A549 (cell line): Measurements from ENCODE around the gene KIF4A. TPM values are rescaled to one million over a fixed set of nuclear protein-coding genes. Genes with fewer than 3 reads are reported as not detected.

Experiments
- ATAC-seq, 2 experiments: fragments of 200-7000 bp in 1 of 2; fragments of >200 bp in 1 of 2; cut with Nextera tagmentation in 1 of 2; cut with Tn5 transposase in 1 of 2; 3 replicates each; pipeline versions ENCODE4 v1.8.0 to v1.9.1; 2018 to 2020; ENCODE audit warnings: mild to moderate bottlenecking in 1 of 2, moderate library complexity in 1 of 2
- CTCF ChIA-PET: fragments of 300-600 bp; sonication (Branson Sonifier 250); formaldehyde crosslinking; extraction: SDS; loops from one replicate; lab custom pipeline; 2021; ENCODE audit warnings: antibody characterized with exemption, inconsistent platforms; lab: Yijun Ruan, JAX
- POLR2A ChIA-PET: fragments of 350-600 bp; formaldehyde crosslinking; extraction: SDS; loops from one replicate; lab custom pipeline; 2021; ENCODE audit warnings: antibody characterized with exemption, inconsistent platforms; lab: Yijun Ruan, JAX
- DNase-seq, 2 experiments: peaks; one replicate each; pipeline versions ENCODE4 v3.0.0 to v3.0.0-alpha.2; 2011 to 2016; ENCODE audit warnings: low read depth in 1 of 2, low spot score in 1 of 2
- FAIRE-seq: peaks from 2 replicates; lab custom pipeline; 2011; peaks lifted over from hg19 to GRCh38; lab: Jason Lieb, UNC
- H3K27ac ChIP-seq, 2 experiments: fragments of >200 bp; sonication (Bioruptor Twin); formaldehyde crosslinking; 3 replicates each; pipeline ENCODE4 v1.5.1; 2016 to 2017
- H3K4me1 ChIP-seq: fragments of >200 bp; sonication (Bioruptor Twin); formaldehyde crosslinking; 3 replicates; pipeline ENCODE4 v1.6.1; 2016
- H3K4me2 ChIP-seq: fragments of >200 bp; sonication (Bioruptor Twin); formaldehyde crosslinking; 3 replicates; pipeline ENCODE4 v1.6.1; 2016
- H3K4me3 ChIP-seq: fragments of >200 bp; sonication (Bioruptor Twin); formaldehyde crosslinking; 3 replicates; pipeline ENCODE4 v1.5.1; 2016
- H3K9me3 ChIP-seq: fragments of >200 bp; sonication (Bioruptor Twin); formaldehyde crosslinking; 3 replicates; pipeline ENCODE4 v1.6.1; 2016
- BHLHE40 ChIP-seq: IDR thresholded peaks from 2 replicates; pipeline ENCODE4 v1.6.1; 2012; ENCODE audit warnings: low read depth, low read length, inconsistent platforms
- CEBPB ChIP-seq, 2 experiments: fragments of >200 bp in 1 of 2; sonication (Bioruptor Twin) in 1 of 2; formaldehyde crosslinking in 1 of 2; IDR thresholded peaks; 2 replicates each; pipeline ENCODE4 v1.6.1; 2012 to 2016
- CHD4 ChIP-seq: fragments of 200-600 bp; sonication (generic); IDR thresholded peaks from 2 replicates; pipeline ENCODE4 v1.6.1; 2016; ENCODE audit warnings: antibody characterized with exemption, mild to moderate bottlenecking, borderline replicate concordance
- EHF ChIP-seq: fragments of 250-450 bp; sonication (Bioruptor Pico); IDR thresholded peaks from 2 replicates; pipeline ENCODE4 v1.5.0; 2020; ENCODE audit warnings: mild to moderate bottlenecking
- EHMT2 ChIP-seq: fragments of 200-600 bp; sonication (generic); IDR thresholded peaks from 2 replicates; pipeline ENCODE4 v1.6.1; 2016; ENCODE audit warnings: antibody characterized with exemption, low read depth, mild to moderate bottlenecking, moderate library complexity
- ESRRA ChIP-seq: fragments of 150-350 bp; IDR thresholded peaks from 2 replicates; pipeline ENCODE4 v1.6.1; 2014; ENCODE audit warnings: mild to moderate bottlenecking, low read length, borderline replicate concordance
- FOSB ChIP-seq: fragments of 250-450 bp; sonication (Bioruptor Pico); IDR thresholded peaks from 2 replicates; pipeline ENCODE4 v1.5.0; 2020; ENCODE audit warnings: mild to moderate bottlenecking, moderate library complexity
- FOSL2 ChIP-seq, 2 experiments: fragments of 450-650 bp in 1 of 2; fragments of >200 bp in 1 of 2; sonication (Bioruptor Twin) in 1 of 2; formaldehyde crosslinking; IDR thresholded peaks; 2 replicates each; pipeline versions ENCODE4 v1.5.0 to v1.6.1; 2016 to 2020; ENCODE audit warnings: mild to moderate bottlenecking in 1 of 2, moderate library complexity in 1 of 2
- MAFK ChIP-seq: fragments of 450-650 bp; IDR thresholded peaks from 2 replicates; pipeline ENCODE4 v1.6.1; 2014; ENCODE audit not compliant: partially characterized antibody
- MAZ ChIP-seq: fragments of 150-350 bp; IDR thresholded peaks from 2 replicates; pipeline ENCODE4 v1.6.1; 2014; ENCODE audit warnings: antibody characterized with exemption, low read depth, low read length, borderline replicate concordance
- NFE2L2 ChIP-seq: fragments of 150-350 bp; conservative IDR thresholded peaks from 2 replicates; pipeline ENCODE4 v1.6.1; 2014; ENCODE audit warnings: low read length
- NR3C1 ChIP-seq: fragments of >200 bp; sonication (Bioruptor Twin); formaldehyde crosslinking; IDR thresholded peaks from 3 replicates; pipeline ENCODE4 v1.6.1; 2017
- PHF8 ChIP-seq: fragments of 200-600 bp; sonication (generic); IDR thresholded peaks from 2 replicates; pipeline ENCODE4 v1.6.1; 2016; ENCODE audit warnings: low read depth, mild to moderate bottlenecking, antibody characterized with exemption, moderate library complexity, borderline replicate concordance
- RCOR1 ChIP-seq: fragments of 150-350 bp; IDR thresholded peaks from 2 replicates; pipeline ENCODE4 v1.6.1; 2014; ENCODE audit warnings: antibody characterized with exemption, low read length, low read depth
- ZC3H11A ChIP-seq: fragments of 450-650 bp; IDR thresholded peaks from 2 replicates; pipeline ENCODE4 v1.6.1; 2014; ENCODE audit warnings: antibody characterized with exemption, mild to moderate bottlenecking
- WGBS: methylation state at CpG from one replicate; pipeline ENCODE4 v1.1.6; 2017; ENCODE audit errors: missing lambda C conversion rate; 5-methylcytosine and 5-hydroxymethylcytosine counted together
- polyA plus RNA-seq, 4 experiments: library from polyadenylated mRNA; depleted of rRNA in 3 of 4; stranded (reverse); fragments of >200 nt; fragmentation: RNase III in 1 of 4; extraction: RNeasy Plus Mini Kit Qiagen cat#74134 plus additional on column Dnase treatment in 1 of 4; gene quantifications; 2 replicates in 3 of 4; 3 replicates in 1 of 4; pipeline ENCODE4 v1.2.3, GENCODE V29; 2011 to 2017
- TF ChIP-seq, protein P1 (sequence below): fragments of 250-450 bp; sonication (Bioruptor Pico); IDR thresholded peaks from 2 replicates; pipeline ENCODE4 v1.5.0; 2020; ENCODE audit warnings: low read depth, mild to moderate bottlenecking, moderate library complexity
- TF ChIP-seq, protein P2 (sequence below): fragments of >200 bp; sonication (Bioruptor Twin); formaldehyde crosslinking; IDR thresholded peaks from 3 replicates; pipeline ENCODE4 v1.5.1; 2016
- TF ChIP-seq, protein P3 (sequence below): fragments of 200-600 bp; sonication (generic); IDR thresholded peaks from 2 replicates; pipeline ENCODE4 v1.6.1; 2016; ENCODE audit warnings: antibody characterized with exemption, mild to moderate bottlenecking, moderate library complexity
- TF ChIP-seq, protein P4 (sequence below): fragments of >200 bp; sonication (Bioruptor Twin); formaldehyde crosslinking; IDR thresholded peaks from 2 replicates; pipeline ENCODE4 v1.6.1; 2016
- TF ChIP-seq, protein P5 (sequence below): fragments of 150-350 bp; IDR thresholded peaks from 2 replicates; pipeline ENCODE4 v1.6.1; 2014; ENCODE audit warnings: low read depth, mild to moderate bottlenecking, low read length
- TF ChIP-seq, protein P6 (sequence below): fragments of >200 bp; sonication (Bioruptor Twin); formaldehyde crosslinking; IDR thresholded peaks from 3 replicates; pipeline ENCODE4 v1.6.1; 2016

KIF4A gene
- polyA plus RNA-seq, 2 of the 4 experiments (the other 2 are of a cell fraction), result 27.9 to 46.6 TPM

DNA sequence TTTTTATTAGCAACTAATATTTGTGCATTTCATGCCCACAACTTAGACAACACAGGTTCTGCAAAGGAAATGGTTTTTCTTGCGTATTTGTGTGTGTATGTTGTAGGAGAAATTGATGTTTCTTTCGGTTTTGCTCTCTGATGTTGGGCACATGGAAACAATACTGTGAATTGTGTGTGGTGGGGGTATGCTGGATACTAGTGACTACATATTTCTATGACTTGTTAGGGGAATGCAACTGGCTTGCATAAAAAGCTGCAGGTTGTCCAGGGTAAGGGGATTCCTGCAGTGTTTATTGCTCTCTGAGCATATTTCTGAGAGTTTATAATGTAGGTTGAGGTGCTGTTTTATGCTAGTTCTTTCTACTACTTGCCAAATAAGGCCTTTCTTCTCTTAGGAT is 166.4 kb downstream of the KIF4A start:
- H3K4me3 ChIP-seq, result no peak overlapping the region

DNA sequence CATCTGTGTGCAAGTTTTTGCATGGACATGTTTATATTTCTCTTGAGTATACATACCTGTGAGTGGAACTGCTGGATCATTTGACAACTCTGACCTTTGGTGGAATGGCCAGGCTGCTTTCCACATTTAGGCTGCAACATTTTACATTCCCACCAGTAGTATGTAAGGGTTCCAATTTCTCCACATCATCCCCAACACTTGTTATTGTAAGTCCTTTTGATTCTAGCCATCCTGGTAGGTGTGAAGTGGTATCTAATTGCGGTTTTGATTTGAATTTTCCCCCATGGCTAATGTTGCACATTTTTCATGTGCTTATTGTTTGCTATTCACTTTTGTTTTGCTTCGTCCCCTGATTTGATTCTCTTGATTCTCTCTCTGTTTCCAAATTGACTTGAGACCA is 171.1 kb downstream of the KIF4A start:
- TF ChIP-seq, protein P1, sequence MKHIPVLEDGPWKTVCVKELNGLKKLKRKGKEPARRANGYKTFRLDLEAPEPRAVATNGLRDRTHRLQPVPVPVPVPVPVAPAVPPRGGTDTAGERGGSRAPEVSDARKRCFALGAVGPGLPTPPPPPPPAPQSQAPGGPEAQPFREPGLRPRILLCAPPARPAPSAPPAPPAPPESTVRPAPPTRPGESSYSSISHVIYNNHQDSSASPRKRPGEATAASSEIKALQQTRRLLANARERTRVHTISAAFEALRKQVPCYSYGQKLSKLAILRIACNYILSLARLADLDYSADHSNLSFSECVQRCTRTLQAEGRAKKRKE (CRISPR knock-in tag), result no peak
- TF ChIP-seq NR3C1 (no peak), CHD4 (no peak), CEBPB (IDR thresholded peaks at IDR 0.05) (no peak), EHF (CRISPR knock-in tag) (no peak), FOSB (CRISPR knock-in tag) (no peak), MAFK (no peak), MAZ (no peak), EHMT2 (no peak), NFE2L2 (no peak), ZC3H11A (no peak), BHLHE40 (no peak)
- TF ChIP-seq, protein P2, sequence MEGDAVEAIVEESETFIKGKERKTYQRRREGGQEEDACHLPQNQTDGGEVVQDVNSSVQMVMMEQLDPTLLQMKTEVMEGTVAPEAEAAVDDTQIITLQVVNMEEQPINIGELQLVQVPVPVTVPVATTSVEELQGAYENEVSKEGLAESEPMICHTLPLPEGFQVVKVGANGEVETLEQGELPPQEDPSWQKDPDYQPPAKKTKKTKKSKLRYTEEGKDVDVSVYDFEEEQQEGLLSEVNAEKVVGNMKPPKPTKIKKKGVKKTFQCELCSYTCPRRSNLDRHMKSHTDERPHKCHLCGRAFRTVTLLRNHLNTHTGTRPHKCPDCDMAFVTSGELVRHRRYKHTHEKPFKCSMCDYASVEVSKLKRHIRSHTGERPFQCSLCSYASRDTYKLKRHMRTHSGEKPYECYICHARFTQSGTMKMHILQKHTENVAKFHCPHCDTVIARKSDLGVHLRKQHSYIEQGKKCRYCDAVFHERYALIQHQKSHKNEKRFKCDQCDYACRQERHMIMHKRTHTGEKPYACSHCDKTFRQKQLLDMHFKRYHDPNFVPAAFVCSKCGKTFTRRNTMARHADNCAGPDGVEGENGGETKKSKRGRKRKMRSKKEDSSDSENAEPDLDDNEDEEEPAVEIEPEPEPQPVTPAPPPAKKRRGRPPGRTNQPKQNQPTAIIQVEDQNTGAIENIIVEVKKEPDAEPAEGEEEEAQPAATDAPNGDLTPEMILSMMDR, result no peak
- TF ChIP-seq, protein P3, sequence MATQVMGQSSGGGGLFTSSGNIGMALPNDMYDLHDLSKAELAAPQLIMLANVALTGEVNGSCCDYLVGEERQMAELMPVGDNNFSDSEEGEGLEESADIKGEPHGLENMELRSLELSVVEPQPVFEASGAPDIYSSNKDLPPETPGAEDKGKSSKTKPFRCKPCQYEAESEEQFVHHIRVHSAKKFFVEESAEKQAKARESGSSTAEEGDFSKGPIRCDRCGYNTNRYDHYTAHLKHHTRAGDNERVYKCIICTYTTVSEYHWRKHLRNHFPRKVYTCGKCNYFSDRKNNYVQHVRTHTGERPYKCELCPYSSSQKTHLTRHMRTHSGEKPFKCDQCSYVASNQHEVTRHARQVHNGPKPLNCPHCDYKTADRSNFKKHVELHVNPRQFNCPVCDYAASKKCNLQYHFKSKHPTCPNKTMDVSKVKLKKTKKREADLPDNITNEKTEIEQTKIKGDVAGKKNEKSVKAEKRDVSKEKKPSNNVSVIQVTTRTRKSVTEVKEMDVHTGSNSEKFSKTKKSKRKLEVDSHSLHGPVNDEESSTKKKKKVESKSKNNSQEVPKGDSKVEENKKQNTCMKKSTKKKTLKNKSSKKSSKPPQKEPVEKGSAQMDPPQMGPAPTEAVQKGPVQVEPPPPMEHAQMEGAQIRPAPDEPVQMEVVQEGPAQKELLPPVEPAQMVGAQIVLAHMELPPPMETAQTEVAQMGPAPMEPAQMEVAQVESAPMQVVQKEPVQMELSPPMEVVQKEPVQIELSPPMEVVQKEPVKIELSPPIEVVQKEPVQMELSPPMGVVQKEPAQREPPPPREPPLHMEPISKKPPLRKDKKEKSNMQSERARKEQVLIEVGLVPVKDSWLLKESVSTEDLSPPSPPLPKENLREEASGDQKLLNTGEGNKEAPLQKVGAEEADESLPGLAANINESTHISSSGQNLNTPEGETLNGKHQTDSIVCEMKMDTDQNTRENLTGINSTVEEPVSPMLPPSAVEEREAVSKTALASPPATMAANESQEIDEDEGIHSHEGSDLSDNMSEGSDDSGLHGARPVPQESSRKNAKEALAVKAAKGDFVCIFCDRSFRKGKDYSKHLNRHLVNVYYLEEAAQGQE, result no peak
- TF ChIP-seq, all 56 proteins: peak for 0
- ATAC-seq, result no peak
- H3K9me3 ChIP-seq, result no peaks in the 10 kb centered on the region
- no peak overlapping the region for H3K27ac ChIP-seq
- no peaks in the 10 kb centered on the region for H3K4me1 ChIP-seq
- no peak overlapping the region for H3K4me3 ChIP-seq
- no peak for DNase-seq
- peak; percentile 51 for FAIRE-seq
- H3K4me2 ChIP-seq, result no peak overlapping the region
- CTCF ChIA-PET, result interaction anchor here (1.6 kb wide), 1 partner anchor 9 kb away, joined by 8 read pairs; no protein-coding TSS in a partner anchor
- POLR2A ChIA-PET, result no interaction called here
- 87% methylated on average over 2 of the region's 2 CpGs for WGBS

More for the DNA sequence above, 166.4 kb downstream of the KIF4A start:
- 0 out of 3 replicates have a peak, but pooled peaks cover 3% of the 10 kb centered on the region for H3K4me1 ChIP-seq
- POLR2A ChIA-PET, result no interaction called here
- H3K9me3 ChIP-seq, result no peaks in the 10 kb centered on the region
- DNase-seq, result no peak
- H3K27ac ChIP-seq, result no peak overlapping the region
- H3K4me2 ChIP-seq, result no peak overlapping the region
- TF ChIP-seq, protein P4, sequence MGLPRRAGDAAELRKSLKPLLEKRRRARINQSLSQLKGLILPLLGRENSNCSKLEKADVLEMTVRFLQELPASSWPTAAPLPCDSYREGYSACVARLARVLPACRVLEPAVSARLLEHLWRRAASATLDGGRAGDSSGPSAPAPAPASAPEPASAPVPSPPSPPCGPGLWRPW, result no peak
- TF ChIP-seq, protein P5, sequence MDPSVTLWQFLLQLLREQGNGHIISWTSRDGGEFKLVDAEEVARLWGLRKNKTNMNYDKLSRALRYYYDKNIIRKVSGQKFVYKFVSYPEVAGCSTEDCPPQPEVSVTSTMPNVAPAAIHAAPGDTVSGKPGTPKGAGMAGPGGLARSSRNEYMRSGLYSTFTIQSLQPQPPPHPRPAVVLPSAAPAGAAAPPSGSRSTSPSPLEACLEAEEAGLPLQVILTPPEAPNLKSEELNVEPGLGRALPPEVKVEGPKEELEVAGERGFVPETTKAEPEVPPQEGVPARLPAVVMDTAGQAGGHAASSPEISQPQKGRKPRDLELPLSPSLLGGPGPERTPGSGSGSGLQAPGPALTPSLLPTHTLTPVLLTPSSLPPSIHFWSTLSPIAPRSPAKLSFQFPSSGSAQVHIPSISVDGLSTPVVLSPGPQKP, result no peak
- no peak for TF ChIP-seq NFE2L2
- no peak for TF ChIP-seq ESRRA
- no peak for TF ChIP-seq NR3C1
- TF ChIP-seq PHF8, result no peak
- TF ChIP-seq, protein P6, sequence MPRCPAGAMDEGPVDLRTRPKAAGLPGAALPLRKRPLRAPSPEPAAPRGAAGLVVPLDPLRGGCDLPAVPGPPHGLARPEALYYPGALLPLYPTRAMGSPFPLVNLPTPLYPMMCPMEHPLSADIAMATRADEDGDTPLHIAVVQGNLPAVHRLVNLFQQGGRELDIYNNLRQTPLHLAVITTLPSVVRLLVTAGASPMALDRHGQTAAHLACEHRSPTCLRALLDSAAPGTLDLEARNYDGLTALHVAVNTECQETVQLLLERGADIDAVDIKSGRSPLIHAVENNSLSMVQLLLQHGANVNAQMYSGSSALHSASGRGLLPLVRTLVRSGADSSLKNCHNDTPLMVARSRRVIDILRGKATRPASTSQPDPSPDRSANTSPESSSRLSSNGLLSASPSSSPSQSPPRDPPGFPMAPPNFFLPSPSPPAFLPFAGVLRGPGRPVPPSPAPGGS, result no peak
- TF ChIP-seq RCOR1, result no peak
- no peak for TF ChIP-seq FOSL2 (IDR thresholded peaks at IDR 0.05)
- TF ChIP-seq FOSL2 (CRISPR knock-in tag; IDR thresholded peaks at IDR 0.05), result no peak
- TF ChIP-seq, all 56 proteins: peak for 0
- FAIRE-seq (no peak), ATAC-seq (no peak)
- 97% methylated on average over 2 of the region's 2 CpGs for WGBS
- CTCF ChIA-PET, result interaction anchor here (0.8 kb wide), 1 partner anchor 8 kb away, joined by 5 read pairs; no protein-coding TSS in a partner anchor
